GM12801 (cell line): ENCODE results near the gene AGTPBP1.

Source experiments
- TF ChIP-seq, protein P1 (sequence below): IDR thresholded peaks from one replicate; pipeline ENCODE4 v1.5.1; 2011; ENCODE audit warnings: control low read depth; ENCODE audit not compliant: insufficient read length; ENCODE audit errors: extremely low read depth

Gene AGTPBP1

DNA sequence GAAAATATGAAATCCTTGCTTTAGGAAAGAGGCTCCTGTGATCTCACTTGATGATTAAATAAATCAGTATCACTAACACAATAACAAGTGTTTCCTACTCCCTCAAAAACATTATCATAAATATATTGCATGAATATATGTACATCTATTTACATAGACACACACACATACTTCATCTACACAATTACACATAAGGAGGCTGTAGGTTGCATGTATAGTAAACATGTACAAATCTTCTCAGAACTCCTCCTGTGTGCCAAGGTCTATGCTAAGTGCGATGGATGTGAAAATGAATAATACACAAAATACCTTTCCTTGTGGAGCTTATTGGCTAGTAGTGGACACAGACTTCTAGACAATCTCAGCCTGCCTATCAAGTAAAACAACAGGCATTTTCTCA lies 239.9 kb downstream of the AGTPBP1 start:
- TF ChIP-seq, protein P1, sequence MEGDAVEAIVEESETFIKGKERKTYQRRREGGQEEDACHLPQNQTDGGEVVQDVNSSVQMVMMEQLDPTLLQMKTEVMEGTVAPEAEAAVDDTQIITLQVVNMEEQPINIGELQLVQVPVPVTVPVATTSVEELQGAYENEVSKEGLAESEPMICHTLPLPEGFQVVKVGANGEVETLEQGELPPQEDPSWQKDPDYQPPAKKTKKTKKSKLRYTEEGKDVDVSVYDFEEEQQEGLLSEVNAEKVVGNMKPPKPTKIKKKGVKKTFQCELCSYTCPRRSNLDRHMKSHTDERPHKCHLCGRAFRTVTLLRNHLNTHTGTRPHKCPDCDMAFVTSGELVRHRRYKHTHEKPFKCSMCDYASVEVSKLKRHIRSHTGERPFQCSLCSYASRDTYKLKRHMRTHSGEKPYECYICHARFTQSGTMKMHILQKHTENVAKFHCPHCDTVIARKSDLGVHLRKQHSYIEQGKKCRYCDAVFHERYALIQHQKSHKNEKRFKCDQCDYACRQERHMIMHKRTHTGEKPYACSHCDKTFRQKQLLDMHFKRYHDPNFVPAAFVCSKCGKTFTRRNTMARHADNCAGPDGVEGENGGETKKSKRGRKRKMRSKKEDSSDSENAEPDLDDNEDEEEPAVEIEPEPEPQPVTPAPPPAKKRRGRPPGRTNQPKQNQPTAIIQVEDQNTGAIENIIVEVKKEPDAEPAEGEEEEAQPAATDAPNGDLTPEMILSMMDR: no peak

DNA sequence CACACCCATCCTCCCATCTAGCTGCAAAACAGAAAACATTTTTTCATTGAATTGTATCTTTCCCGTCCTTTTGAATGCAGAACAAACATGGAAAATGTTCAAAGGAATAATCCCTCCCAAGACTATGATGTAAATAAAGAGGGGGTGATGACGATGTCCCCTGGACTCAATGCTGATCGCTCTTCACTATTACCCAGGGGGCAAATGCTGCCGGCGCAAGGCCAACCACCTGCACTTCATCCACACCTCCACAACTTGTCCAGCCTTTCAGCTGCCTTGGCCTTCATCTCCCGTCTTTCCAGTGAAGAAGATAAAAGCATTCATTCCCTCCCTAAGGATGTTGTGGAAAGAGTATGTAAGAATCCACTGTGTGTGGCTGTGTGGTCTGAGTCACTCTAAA lies 240.3 kb downstream of the AGTPBP1 start:
- TF ChIP-seq, protein P1: no peak
